Calu3 (cell line): ENCODE data around the gene GAL3ST3. TPM values are rescaled to one million over a fixed set of nuclear protein-coding genes. Genes with fewer than 3 reads are reported as not detected.

Source experiments
- BruUV-seq: library from RNA; stranded (reverse); fragments of 400-500 nt; replicated peaks from 2 replicates; lab custom pipeline; 2021; lab: Mats Ljungman, UMichigan
- CTCF ChIA-PET: fragments of 300-600 bp; sonication (Branson Sonifier 250); formaldehyde crosslinking; loops from one replicate; lab custom pipeline; 2022; ENCODE audit warnings: antibody characterized with exemption; lab: Charles Lee
- DNase-seq: peaks from one replicate; pipeline ENCODE4 v3.0.0; 2022
- H3K27ac Mint-ChIP-seq: one replicate; pipeline ENCODE4 v1.8.0; 2022; ENCODE audit warnings: mixed read lengths; ENCODE audit not compliant: unreplicated experiment
- H3K27me3 Mint-ChIP-seq: one replicate; pipeline ENCODE4 v1.8.0; 2022; ENCODE audit warnings: mixed read lengths; ENCODE audit not compliant: unreplicated experiment
- H3K36me3 Mint-ChIP-seq: one replicate; pipeline ENCODE4 v1.8.0; 2022; ENCODE audit warnings: mild to moderate bottlenecking, moderate library complexity, mixed read lengths; ENCODE audit not compliant: insufficient read depth, unreplicated experiment
- H3K4me1 Mint-ChIP-seq: one replicate; pipeline ENCODE4 v1.8.0; 2022; ENCODE audit warnings: mild to moderate bottlenecking, low read depth, mixed read lengths; ENCODE audit not compliant: unreplicated experiment
- H3K4me3 Mint-ChIP-seq: one replicate; pipeline ENCODE4 v1.8.0; 2022; ENCODE audit warnings: mild to moderate bottlenecking, low read depth, moderate library complexity, mixed read lengths; ENCODE audit not compliant: unreplicated experiment
- H3K9me3 Mint-ChIP-seq: one replicate; pipeline ENCODE4 v1.8.0; 2022; ENCODE audit warnings: low read depth, mixed read lengths; ENCODE audit not compliant: unreplicated experiment
- CTCF ChIP-seq: fragments of 200-600 bp; IDR thresholded peaks from one replicate; pipeline ENCODE4 v1.8.0; 2022; ENCODE audit warnings: antibody characterized with exemption; ENCODE audit not compliant: unreplicated experiment
- intact Hi-C: fragments of 100-400 bp; cut with micrococcal nuclease; formaldehyde crosslinking; loops from one replicate; pipeline ENCODE4 v1.10.0; 2022; ENCODE audit not compliant: unreplicated experiment
- total RNA-seq: library from RNA; stranded (reverse); gene quantifications from 2 replicates; pipeline ENCODE4 v1.2.3, GENCODE V29; 2022

GAL3ST3 gene
- total RNA-seq, 1 experiment from 2014 or later: not detected

GRCh38 chr11:66051766-66052663, 3.1 kb upstream of the GAL3ST3 start, which contains the start of gene SF3B2:
Gene SF3B2 (plus strand): TSS chr11:66052364. CDS start chr11:66052385, 21 bp downstream.
- intact Hi-C loops: no loop called here
- Mint-ChIP-seq H3K4me1 (peaks cover 13% of the 10 kb centered on the region), H3K27ac (peak within 1 kb of the TSS; percentile 90), H3K4me3 (peak within 1 kb of the TSS; percentile 95), H3K27me3 (peaks cover 4% of the 10 kb centered on the region), H3K36me3 (peaks cover 59% of the 10 kb centered on the region), H3K9me3 (no peaks in the 10 kb centered on the region)
- DNase-seq: peak; percentile 98
- TSS peak; percentile 98 for BruUV-seq
- no peak for TF ChIP-seq CTCF
- CTCF ChIA-PET: interaction anchor here (0.5 to 1.6 kb wide), 7 partner anchors 16 to 237 kb away, joined by 3 to 6 read pairs (median 4); partner anchors contain the start of genes CST6, FIBP and YIF1A

GRCh38 chr11:66051371-66051765, 2.4 kb upstream of the GAL3ST3 start:
- Mint-ChIP-seq H3K4me3 (peak overlapping the region; percentile 95), H3K27ac (peak overlapping the region; percentile 90), H3K9me3 (no peaks in the 10 kb centered on the region), H3K4me1 (peaks cover 13% of the 10 kb centered on the region), H3K27me3 (peaks cover 10% of the 10 kb centered on the region), H3K36me3 (peaks cover 53% of the 10 kb centered on the region)
- no peak for DNase-seq
- no TSS peak for BruUV-seq
- CTCF ChIA-PET: interaction anchor here (0.5 to 1.6 kb wide), 4 partner anchors 40 to 238 kb away, joined by 3 to 4 read pairs (median 4); partner anchors contain the start of genes CST6, FIBP and YIF1A
- no peak for TF ChIP-seq CTCF
- intact Hi-C loops: no loop called here

DNA sequence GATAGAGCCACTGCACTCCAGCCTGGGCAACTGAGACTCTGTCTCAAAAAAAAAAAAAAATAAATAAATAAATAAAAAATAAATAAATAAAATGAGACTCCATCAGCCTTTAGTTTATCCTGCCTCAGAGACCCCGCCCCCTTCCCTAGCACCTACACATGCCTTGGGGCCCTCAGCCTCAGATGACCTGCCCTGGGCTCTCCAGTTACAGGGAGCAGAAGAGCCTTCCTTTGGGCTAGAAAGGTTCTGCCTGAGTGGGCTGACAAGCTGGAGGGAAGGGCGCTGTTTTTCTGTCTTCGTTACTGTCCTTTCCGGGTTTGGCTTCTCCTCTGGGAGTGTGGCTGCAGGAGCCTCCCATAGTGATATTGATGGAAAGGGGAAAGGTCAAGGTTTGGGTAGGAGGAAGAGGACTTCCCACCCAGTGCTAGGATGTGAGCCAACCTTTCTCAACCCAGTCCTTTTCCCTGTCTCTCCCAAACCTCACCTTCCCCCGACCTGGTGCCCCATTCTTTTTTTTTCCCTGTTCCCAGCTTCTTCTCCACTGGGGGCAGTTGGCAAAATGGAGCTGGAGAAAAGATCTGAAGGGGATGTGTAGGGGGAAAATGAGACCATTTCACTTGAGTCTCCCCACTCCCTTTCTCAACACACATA, 1.7 kb upstream of the GAL3ST3 start:
- intact Hi-C loops: no loop called here
- CTCF ChIA-PET: interaction anchor here (1.6 kb wide), 1 partner anchor 39 kb away, joined by 4 read pairs; the partner anchor contains the start of gene CST6
- TF ChIP-seq CTCF: no peak
- H3K9me3 Mint-ChIP-seq: no peaks in the 10 kb centered on the region
- H3K4me1 Mint-ChIP-seq: peaks cover 15% of the 10 kb centered on the region
- H3K27ac Mint-ChIP-seq: peak overlapping the region; percentile 90
- peaks cover 16% of the 10 kb centered on the region for H3K27me3 Mint-ChIP-seq
- peak overlapping the region; percentile 95 for H3K4me3 Mint-ChIP-seq
- peaks cover 46% of the 10 kb centered on the region for H3K36me3 Mint-ChIP-seq
- no TSS peak for BruUV-seq
- DNase-seq: no peak

- Mint-ChIP-seq H3K4me1 (peaks cover 30% of the 10 kb centered on the region), H3K27me3 (peaks cover 33% of the 10 kb centered on the region), H3K4me3 (no peak overlapping the region), H3K36me3 (peaks cover 25% of the 10 kb centered on the region), H3K9me3 (no peaks in the 10 kb centered on the region), H3K27ac (no peak overlapping the region)
- intact Hi-C loops: no loop called here
- TF ChIP-seq CTCF: no peak
- no peak for DNase-seq
- BruUV-seq: no TSS peak
- CTCF ChIA-PET: no interaction called here
Measured at GRCh38 chr11:66047541-66048365, 1.2 kb downstream of the GAL3ST3 start.
